ENCODE data around the gene TMEM59L.

DNA sequence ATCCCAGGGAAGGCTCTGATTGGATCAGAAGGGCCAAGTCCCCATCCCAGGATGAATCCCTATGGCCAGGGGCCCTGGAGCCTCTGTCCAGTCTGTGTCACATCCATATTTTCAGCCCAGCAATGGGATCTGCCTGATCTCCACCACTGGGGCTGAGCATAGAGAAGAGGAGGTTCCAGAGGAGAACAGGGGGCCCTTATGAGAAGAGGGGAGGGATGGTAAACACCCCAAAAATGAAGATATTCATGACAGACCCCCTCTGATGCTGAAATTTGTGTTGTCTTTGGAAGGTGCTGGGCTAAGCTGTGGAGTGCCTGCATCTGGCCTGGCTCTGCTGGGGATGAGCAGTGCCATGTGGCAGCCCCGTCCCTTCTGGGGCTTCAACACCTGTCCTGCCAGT, 38.6 kb downstream of the TMEM59L start:
- TF ChIP-seq, protein P1, sequence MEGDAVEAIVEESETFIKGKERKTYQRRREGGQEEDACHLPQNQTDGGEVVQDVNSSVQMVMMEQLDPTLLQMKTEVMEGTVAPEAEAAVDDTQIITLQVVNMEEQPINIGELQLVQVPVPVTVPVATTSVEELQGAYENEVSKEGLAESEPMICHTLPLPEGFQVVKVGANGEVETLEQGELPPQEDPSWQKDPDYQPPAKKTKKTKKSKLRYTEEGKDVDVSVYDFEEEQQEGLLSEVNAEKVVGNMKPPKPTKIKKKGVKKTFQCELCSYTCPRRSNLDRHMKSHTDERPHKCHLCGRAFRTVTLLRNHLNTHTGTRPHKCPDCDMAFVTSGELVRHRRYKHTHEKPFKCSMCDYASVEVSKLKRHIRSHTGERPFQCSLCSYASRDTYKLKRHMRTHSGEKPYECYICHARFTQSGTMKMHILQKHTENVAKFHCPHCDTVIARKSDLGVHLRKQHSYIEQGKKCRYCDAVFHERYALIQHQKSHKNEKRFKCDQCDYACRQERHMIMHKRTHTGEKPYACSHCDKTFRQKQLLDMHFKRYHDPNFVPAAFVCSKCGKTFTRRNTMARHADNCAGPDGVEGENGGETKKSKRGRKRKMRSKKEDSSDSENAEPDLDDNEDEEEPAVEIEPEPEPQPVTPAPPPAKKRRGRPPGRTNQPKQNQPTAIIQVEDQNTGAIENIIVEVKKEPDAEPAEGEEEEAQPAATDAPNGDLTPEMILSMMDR (IDR thresholded peaks at IDR 0.05), result no peak
- TF ChIP-seq POLR2A (IDR thresholded peaks at IDR 0.05), result no peak
